GM20000 (cell line): ENCODE measurements around the gene RELL2.
A peak's percentile ranks its signal among the peaks of the same experiment; 100 is the strongest.

Source experiments
- DNase-seq: peaks from one replicate; pipeline ENCODE4 v3.0.0; 2012; ENCODE audit warnings: low spot score
- CTCF ChIP-seq: IDR thresholded peaks from 2 replicates; pipeline ENCODE4 v1.5.1; 2012; ENCODE audit warnings: mild to moderate bottlenecking, control low read depth; ENCODE audit errors: extremely low read depth, missing control alignments

The RELL2 gene

DNA sequence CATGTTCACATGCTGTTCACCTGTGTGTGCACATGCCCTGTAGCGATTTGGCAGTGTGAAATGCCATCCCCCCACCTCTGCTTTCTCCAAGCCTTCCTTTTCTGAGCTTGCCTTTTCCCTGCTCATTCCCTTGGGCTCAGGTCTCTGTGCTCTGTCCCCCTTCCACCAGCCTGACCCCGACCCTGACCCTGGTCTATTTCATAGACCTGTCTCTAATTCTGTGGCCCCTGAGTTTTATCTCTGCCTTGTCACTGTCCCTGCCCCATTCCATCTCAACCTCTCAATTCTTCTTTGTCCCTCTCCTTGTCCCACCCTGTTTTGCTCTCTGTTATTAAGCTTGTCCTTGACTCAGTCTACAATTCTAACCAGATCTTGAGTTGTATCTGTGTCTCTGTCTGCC is 44.5 kb downstream of the RELL2 start:
- no peak for TF ChIP-seq CTCF
- DNase-seq, result no peak

- peak; percentile 42 for DNase-seq
- TF ChIP-seq CTCF, result no peak
Observed at GRCh38 chr5:141681695-141682641, 45.2 kb downstream of the RELL2 start, which contains the start of gene ARAP3. Gene ARAP3 (minus strand): TSS chr5:141682230. CDS start chr5:141680486, 1,744 bp downstream.

- DNase-seq, result no peak
- no peak for TF ChIP-seq CTCF
Observed at GRCh38 chr5:141683596-141684141, 46.9 kb downstream of the RELL2 start.

DNA sequence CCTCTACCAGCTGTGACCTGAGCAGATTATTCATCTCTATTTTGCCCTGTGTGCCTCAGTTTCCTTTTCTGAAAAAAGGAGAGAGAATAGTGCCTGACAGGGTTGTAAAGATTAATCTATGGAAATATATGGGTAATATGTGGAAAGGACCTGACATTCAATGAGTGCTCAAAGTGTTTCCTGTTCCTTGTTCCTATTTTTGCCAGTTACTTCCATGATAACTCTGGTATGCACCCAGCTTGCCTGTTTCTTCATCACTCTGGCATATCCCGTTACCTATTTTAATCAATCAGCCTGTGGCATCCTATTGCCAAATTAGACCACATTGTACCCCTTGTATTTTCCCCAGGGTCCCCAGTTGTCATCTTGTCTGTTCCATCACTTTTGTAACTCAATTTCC is 48.8 kb downstream of the RELL2 start:
- no peak for TF ChIP-seq CTCF
- DNase-seq, result no peak

DNA sequence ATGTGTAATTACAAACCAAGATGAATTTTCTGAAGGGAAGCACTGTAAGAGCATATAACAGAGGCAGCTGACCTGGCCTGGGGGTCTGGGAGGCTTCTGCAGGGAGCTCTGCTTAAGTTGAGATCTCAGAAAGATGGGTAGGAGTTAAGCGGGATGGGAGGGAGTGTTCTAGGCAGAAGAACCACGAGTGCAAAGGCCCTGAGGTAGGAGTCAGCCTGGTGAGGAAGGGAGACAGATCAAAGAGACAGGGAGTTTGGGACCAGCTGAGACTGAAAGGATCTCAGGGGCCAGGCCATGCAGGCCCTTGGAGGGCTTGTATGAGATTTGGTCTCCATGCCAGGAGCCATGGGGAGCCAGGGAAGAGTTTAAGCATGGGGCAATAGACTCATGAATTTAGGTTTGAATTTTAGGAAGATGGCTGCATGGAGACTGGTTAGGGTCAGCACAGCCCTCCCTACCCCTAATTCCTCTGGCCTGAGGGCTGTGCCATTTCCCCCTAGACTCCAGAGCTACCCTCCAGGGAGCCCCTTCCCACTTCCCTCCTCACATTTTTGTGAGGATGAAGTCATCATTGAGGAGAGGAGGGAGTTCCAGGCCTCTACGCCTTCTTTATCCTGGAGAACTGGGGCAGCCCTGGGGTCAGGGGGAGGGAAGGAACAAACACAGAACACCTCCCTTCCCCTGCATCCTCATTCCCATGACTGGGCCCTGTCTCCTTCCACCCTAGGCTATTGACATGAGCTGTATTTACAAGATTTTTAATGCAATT is 50.0 kb downstream of the RELL2 start:
- no peak for TF ChIP-seq CTCF
- no peak for DNase-seq
